ENCODE measurements around the gene PITPNC1. TPM values are rescaled to one million over a fixed set of nuclear protein-coding genes. Genes with fewer than 3 reads are reported as not detected.
"Not testable (repeated sequence)": the region's sequence is repeated elsewhere in the genome, so short reads cannot be mapped to it uniquely, and the experiment has no call there.

Gene PITPNC1
- total RNA-seq, 1 donor from 2014 or later, result 12.4 TPM

DNA sequence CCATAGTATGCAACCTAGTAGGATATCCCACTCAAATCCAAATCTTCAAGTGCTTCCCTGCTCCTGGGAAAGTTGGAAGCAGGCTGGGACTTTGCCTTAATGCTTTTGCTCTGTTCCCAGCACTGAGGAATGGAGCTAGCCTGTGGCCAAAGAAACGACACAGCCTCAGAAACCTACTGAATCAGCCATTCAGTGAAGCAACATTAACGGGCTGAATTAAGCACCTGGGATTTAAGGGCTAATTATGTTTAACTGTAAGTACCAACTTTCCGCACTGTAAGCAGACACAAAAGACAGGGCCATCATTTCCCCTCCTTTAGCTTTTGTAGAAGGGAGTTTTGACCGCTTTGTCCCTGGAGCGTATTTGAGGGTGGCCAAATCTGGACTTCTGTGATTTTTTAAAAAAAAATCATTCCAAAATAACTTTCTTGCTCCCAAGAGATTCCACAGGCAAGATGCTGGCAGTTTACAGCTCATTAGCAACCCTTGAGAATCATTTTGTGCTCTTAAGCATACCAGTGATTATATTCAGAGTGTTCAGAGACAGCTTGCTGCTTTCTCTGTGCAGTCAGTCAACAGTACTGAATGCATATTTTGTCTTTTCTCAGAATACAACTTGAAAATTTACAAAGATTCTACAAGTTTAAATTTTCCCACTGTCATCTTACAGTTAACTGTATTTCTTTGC, 323.1 kb downstream of the PITPNC1 start:
- no peak overlapping the region for H2AFZ ChIP-seq (ENCODE audit: low read depth, low read length)

DNA sequence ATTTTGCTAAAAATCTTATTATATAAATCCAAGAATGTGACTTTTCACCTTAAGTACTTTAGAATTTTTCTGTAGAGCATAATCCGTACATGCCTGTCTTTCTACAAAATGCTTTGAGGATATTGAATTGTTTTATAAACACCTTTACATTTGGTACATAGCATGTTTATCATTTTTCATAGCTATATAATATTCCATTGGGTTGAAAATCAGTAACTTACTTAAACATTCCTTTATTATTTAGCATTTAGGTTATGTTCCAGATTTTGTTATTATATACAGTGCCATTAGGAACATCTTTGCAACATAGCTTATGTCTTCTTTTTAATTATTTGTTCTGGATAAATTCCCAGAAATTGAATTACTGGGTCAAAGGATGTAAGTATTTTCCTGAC, 323.6 kb downstream of the PITPNC1 start:
- Histone ChIP-seq H4K20me1 (ENCODE audit: insufficient read depth, low read length) (no peaks in the 10 kb centered on the region), H3K79me2 (ENCODE audit: insufficient read depth, low read length) (no peaks in the 10 kb centered on the region), H3K9ac (ENCODE audit: low read length) (no peak overlapping the region), H3K4me3 (ENCODE audit: insufficient read depth, low read depth, low read length) (no peak overlapping the region), H3K27ac (ENCODE audit: low read depth, low read length) (no peak overlapping the region), H3K9me3 (ENCODE audit: insufficient read depth, low read depth, low read length) (no peaks in the 10 kb centered on the region), H2AFZ (ENCODE audit: low read depth, low read length) (no peak overlapping the region), H3K27me3 (ENCODE audit: insufficient read depth, low read length) (no peaks in the 10 kb centered on the region), H3K36me3 (ENCODE audit: insufficient read depth, low read length) (no peaks in the 10 kb centered on the region), H3K4me1 (ENCODE audit: insufficient read depth, low read length) (no peaks in the 10 kb centered on the region), H3K4me2 (ENCODE audit: low read length) (no peak overlapping the region)
- no peak overlapping the region for H3K4me3 Mint-ChIP-seq (ENCODE audit: unreplicated experiment)
- H3K4me1 Mint-ChIP-seq (ENCODE audit: low read depth, unreplicated experiment), result no peaks in the 10 kb centered on the region
- DNase-seq (ENCODE audit: low read depth), result no peak
- no peaks in the 10 kb centered on the region for H3K9me3 Mint-ChIP-seq (ENCODE audit: unreplicated experiment)
- no peaks in the 10 kb centered on the region for H3K27me3 Mint-ChIP-seq (ENCODE audit: low read depth, unreplicated experiment)
- no peak for FAIRE-seq
- no peaks in the 10 kb centered on the region for H3K36me3 Mint-ChIP-seq (ENCODE audit: low read depth, unreplicated experiment)
- no peak overlapping the region for H3K27ac Mint-ChIP-seq (ENCODE audit: unreplicated experiment)
- TF ChIP-seq EZH2 (IDR thresholded peaks at IDR 0.05; ENCODE audit: insufficient read depth, low read length), result no peak
- TF ChIP-seq, protein P1, sequence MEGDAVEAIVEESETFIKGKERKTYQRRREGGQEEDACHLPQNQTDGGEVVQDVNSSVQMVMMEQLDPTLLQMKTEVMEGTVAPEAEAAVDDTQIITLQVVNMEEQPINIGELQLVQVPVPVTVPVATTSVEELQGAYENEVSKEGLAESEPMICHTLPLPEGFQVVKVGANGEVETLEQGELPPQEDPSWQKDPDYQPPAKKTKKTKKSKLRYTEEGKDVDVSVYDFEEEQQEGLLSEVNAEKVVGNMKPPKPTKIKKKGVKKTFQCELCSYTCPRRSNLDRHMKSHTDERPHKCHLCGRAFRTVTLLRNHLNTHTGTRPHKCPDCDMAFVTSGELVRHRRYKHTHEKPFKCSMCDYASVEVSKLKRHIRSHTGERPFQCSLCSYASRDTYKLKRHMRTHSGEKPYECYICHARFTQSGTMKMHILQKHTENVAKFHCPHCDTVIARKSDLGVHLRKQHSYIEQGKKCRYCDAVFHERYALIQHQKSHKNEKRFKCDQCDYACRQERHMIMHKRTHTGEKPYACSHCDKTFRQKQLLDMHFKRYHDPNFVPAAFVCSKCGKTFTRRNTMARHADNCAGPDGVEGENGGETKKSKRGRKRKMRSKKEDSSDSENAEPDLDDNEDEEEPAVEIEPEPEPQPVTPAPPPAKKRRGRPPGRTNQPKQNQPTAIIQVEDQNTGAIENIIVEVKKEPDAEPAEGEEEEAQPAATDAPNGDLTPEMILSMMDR (IDR thresholded peaks at IDR 0.05; ENCODE audit: insufficient read depth, low read depth, low read length), result no peak

More for the DNA sequence above, 323.1 kb downstream of the PITPNC1 start:
- no peaks in the 10 kb centered on the region for H3K4me1 ChIP-seq (ENCODE audit: insufficient read depth, low read length)
- DNase-seq (ENCODE audit: low read depth) (no peak), FAIRE-seq (no peak)
- H3K27ac ChIP-seq (ENCODE audit: low read depth, low read length), result no peak overlapping the region
- Mint-ChIP-seq H3K4me1 (ENCODE audit: low read depth, unreplicated experiment) (no peaks in the 10 kb centered on the region), H3K9me3 (ENCODE audit: unreplicated experiment) (no peaks in the 10 kb centered on the region), H3K27ac (ENCODE audit: unreplicated experiment) (no peak overlapping the region), H3K4me3 (ENCODE audit: unreplicated experiment) (no peak overlapping the region), H3K36me3 (ENCODE audit: low read depth, unreplicated experiment) (no peaks in the 10 kb centered on the region), H3K27me3 (ENCODE audit: low read depth, unreplicated experiment) (no peaks in the 10 kb centered on the region)
- H3K9me3 ChIP-seq (ENCODE audit: insufficient read depth, low read depth, low read length), result no peaks in the 10 kb centered on the region
- H3K27me3 ChIP-seq (ENCODE audit: insufficient read depth, low read length), result no peaks in the 10 kb centered on the region
- no peak for TF ChIP-seq EZH2 (IDR thresholded peaks at IDR 0.05; ENCODE audit: insufficient read depth, low read length)
- TF ChIP-seq, protein P1 (IDR thresholded peaks at IDR 0.05; ENCODE audit: insufficient read depth, low read depth, low read length), result no peak
- no peak overlapping the region for H3K4me3 ChIP-seq (ENCODE audit: insufficient read depth, low read depth, low read length)
- H4K20me1 ChIP-seq (ENCODE audit: insufficient read depth, low read length), result no peaks in the 10 kb centered on the region
- no peak overlapping the region for H3K4me2 ChIP-seq (ENCODE audit: low read length)
- no peaks in the 10 kb centered on the region for H3K79me2 ChIP-seq (ENCODE audit: insufficient read depth, low read length)
- H3K36me3 ChIP-seq (ENCODE audit: insufficient read depth, low read length), result no peaks in the 10 kb centered on the region
- H3K9ac ChIP-seq (ENCODE audit: low read length), result no peak overlapping the region

DNA sequence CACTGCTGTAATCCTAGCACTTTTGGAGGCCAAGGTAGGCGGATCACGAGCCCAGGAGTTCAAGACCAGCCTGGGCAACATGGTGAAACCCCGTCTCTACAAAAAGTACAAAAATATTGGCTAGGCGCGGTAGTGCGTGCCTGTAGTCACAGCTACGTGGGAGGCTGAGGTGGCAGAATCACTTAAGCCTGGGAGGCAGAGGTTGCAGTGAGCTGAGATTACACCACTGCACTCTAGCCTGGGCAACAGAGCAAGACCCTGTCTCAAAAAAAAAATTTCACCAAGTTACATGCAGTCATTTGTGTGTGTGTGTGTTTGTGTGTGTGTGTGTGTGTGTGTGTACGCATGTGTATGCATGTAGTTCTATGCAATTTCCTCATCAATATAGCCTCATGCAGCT, 325.8 kb downstream of the PITPNC1 start:
- H3K9me3 ChIP-seq (ENCODE audit: insufficient read depth, low read depth, low read length); H3K36me3 ChIP-seq (ENCODE audit: insufficient read depth, low read length); FAIRE-seq; H3K79me2 ChIP-seq (ENCODE audit: insufficient read depth, low read length); H3K9me3 Mint-ChIP-seq (ENCODE audit: unreplicated experiment); H3K27me3 Mint-ChIP-seq (ENCODE audit: low read depth, unreplicated experiment); H3K27me3 ChIP-seq (ENCODE audit: insufficient read depth, low read length); H4K20me1 ChIP-seq (ENCODE audit: insufficient read depth, low read length); H3K27ac Mint-ChIP-seq (ENCODE audit: unreplicated experiment); DNase-seq (ENCODE audit: low read depth); H3K4me1 Mint-ChIP-seq (ENCODE audit: low read depth, unreplicated experiment); H3K4me1 ChIP-seq (ENCODE audit: insufficient read depth, low read length); H3K4me2 ChIP-seq (ENCODE audit: low read length); H3K9ac ChIP-seq (ENCODE audit: low read length); H3K27ac ChIP-seq (ENCODE audit: low read depth, low read length); H3K36me3 Mint-ChIP-seq (ENCODE audit: low read depth, unreplicated experiment); H2AFZ ChIP-seq (ENCODE audit: low read depth, low read length); H3K4me3 ChIP-seq (ENCODE audit: insufficient read depth, low read depth, low read length); H3K4me3 Mint-ChIP-seq (ENCODE audit: unreplicated experiment): not testable (repeated sequence)
